Prostate gland (tissue), 2 donors: ENCODE data around the gene SOST. TPM values are rescaled to one million over a fixed set of nuclear protein-coding genes. Genes with fewer than 3 reads are reported as not detected.

ENCODE experiments used
- DNase-seq: peaks from one replicate; pipeline ENCODE4 v3.0.0-alpha.2; 2019; ENCODE audit warnings: low spot score
- H3K27ac ChIP-seq, 2 donors: fragments of 200-600 bp; sonication (generic); 2 replicates each; pipeline ENCODE4 v1.5.1; 2017 to 2019
- H3K27me3 ChIP-seq: fragments of 200-600 bp; sonication (generic); replicated peaks from 2 replicates; pipeline ENCODE4 v1.5.1; 2019; ENCODE audit not compliant: insufficient read depth
- H3K36me3 ChIP-seq, 2 donors: fragments of 200-600 bp; sonication (generic); 1 replicate in 1 of 2; 2 replicates in 1 of 2; pipeline versions ENCODE4 v1.5.1 to v1.8.1; 2017 to 2019
- H3K4me1 ChIP-seq: fragments of 200-600 bp; sonication (generic); replicated peaks from 2 replicates; pipeline ENCODE4 v1.5.1; 2019
- H3K4me3 ChIP-seq, 2 donors: fragments of 200-600 bp; sonication (generic); 2 replicates each; pipeline ENCODE4 v1.5.1; 2017 to 2019
- H3K9me3 ChIP-seq: fragments of 200-600 bp; sonication (generic); 2 replicates; pipeline ENCODE4 v1.5.1; 2017
- CTCF ChIP-seq, 4 experiments: fragments of 200-600 bp in 2 of 4; fragments of 450-650 bp in 2 of 4; sonication (generic) in 2 of 4; IDR thresholded peaks; 1 replicate in 3 of 4; 2 replicates in 1 of 4; pipeline ENCODE4 v1.5.1; 2016 to 2019; ENCODE audit warnings: antibody characterized with exemption in 4 of 4, mild to moderate bottlenecking in 2 of 4, moderate library complexity in 2 of 4
- POLR2A ChIP-seq: fragments of 450-650 bp; IDR thresholded peaks from one replicate; pipeline ENCODE4 v1.6.1; 2016; ENCODE audit warnings: antibody characterized with exemption, mild to moderate bottlenecking
- POLR2AphosphoS5 ChIP-seq: sonication (generic); formaldehyde crosslinking; IDR thresholded peaks from one replicate; pipeline ENCODE4 v1.6.1; 2017; ENCODE audit warnings: antibody characterized with exemption
- WGBS: methylation state at CpG from one replicate; pipeline ENCODE4 v1.1.5; 2018; 5-methylcytosine and 5-hydroxymethylcytosine counted together
- intact Hi-C: fragments of 100-400 bp; cut with DNase I; formaldehyde crosslinking; loops from one replicate; pipeline ENCODE4 v1.14.2; 2022
- total RNA-seq, 2 donors: library from RNA; depleted of rRNA; stranded (reverse); fragments of >200 nt; gene quantifications; one replicate each; pipeline ENCODE4 v1.1.0, GENCODE V29; 2016

Gene SOST
- under 1 TPM in 1 of 2 donors, not detected in 1; 0.18 TPM for total RNA-seq

GRCh38 chr17:43758497-43759174, at the start of gene SOST:
SOST (minus strand) TSS chr17:43758791; CDS start chr17:43758741, 50 bp downstream.
- no peak for DNase-seq
- H3K9me3 ChIP-seq = no peaks in the 10 kb centered on the region
- H3K4me3 ChIP-seq = no peak within 1 kb of the TSS
- no peak for TF ChIP-seq POLR2A
- no peak for TF ChIP-seq POLR2AphosphoS5
- no peak for TF ChIP-seq CTCF (IDR thresholded peaks at IDR 0.05)
- H3K4me1 ChIP-seq = no peaks in the 10 kb centered on the region
- WGBS = 55% methylated on average over 24 of the region's 24 CpGs
- H3K27me3 ChIP-seq = peaks cover 6% of the 10 kb centered on the region
- no peak within 1 kb of the TSS for H3K27ac ChIP-seq
- intact Hi-C loops = loop anchor here (10.0 kb wide), 1 partner anchor 184 kb away; no protein-coding TSS in a partner anchor
- H3K36me3 ChIP-seq = no peaks in the 10 kb centered on the region

DNA sequence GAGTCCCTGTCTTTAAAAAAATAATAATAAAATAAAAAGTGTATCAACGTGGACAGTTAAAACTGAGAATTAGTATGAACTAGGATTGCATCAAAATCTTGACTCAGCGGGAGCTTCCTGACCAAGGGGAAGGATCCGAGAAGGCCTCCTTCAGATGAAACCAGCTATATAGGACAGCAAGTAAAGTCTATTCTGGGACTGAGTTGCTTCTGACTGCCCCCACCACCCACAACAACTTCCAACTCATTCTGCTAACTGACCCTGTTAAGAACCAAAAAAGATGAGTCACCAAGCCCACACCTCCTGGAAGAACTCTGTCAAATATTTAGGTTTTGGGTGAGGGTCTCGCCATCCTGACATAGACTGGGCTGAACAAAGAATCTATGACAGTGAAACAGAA, 49.5 kb upstream of the SOST start:
- no peaks in the 10 kb centered on the region for H3K27me3 ChIP-seq
- intact Hi-C loops = no loop called here
- TF ChIP-seq POLR2AphosphoS5 (no peak), CTCF (IDR thresholded peaks at IDR 0.05) (no peak), POLR2A (no peak)
- H3K4me1 ChIP-seq = no peaks in the 10 kb centered on the region
- H3K9me3 ChIP-seq = no peaks in the 10 kb centered on the region
- no peak for DNase-seq
- no peaks in the 10 kb centered on the region for H3K36me3 ChIP-seq
- 97% methylated on average over 4 of the region's 4 CpGs for WGBS
- no peak overlapping the region for H3K27ac ChIP-seq
- H3K4me3 ChIP-seq = no peak overlapping the region

DNA sequence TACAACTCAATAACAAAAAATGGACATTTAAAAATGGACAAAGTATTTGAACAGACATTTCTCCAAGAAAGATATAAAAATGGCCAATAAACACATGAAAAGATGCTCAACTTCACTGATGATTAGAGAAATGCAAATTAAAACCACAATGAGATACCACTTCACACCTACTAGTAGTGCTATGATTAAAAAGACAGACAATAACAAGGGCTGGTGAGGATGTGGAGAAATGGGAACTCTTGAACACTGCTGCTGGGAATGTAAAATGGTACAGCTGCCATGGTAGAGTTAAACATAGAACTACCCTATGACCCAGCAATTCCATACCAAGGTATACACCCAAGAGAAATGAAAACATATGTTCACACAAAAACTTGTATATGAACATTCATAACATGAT, 46.5 kb upstream of the SOST start:
- no peak overlapping the region for H3K4me3 ChIP-seq
- H3K36me3 ChIP-seq = no peaks in the 10 kb centered on the region
- H3K9me3 ChIP-seq = no peaks in the 10 kb centered on the region
- H3K27me3 ChIP-seq = no peaks in the 10 kb centered on the region
- H3K4me1 ChIP-seq = no peaks in the 10 kb centered on the region
- no peak overlapping the region for H3K27ac ChIP-seq
- intact Hi-C loops = no loop called here
- TF ChIP-seq POLR2A (no peak), POLR2AphosphoS5 (no peak), CTCF (IDR thresholded peaks at IDR 0.05) (no peak)
- DNase-seq = no peak

DNA sequence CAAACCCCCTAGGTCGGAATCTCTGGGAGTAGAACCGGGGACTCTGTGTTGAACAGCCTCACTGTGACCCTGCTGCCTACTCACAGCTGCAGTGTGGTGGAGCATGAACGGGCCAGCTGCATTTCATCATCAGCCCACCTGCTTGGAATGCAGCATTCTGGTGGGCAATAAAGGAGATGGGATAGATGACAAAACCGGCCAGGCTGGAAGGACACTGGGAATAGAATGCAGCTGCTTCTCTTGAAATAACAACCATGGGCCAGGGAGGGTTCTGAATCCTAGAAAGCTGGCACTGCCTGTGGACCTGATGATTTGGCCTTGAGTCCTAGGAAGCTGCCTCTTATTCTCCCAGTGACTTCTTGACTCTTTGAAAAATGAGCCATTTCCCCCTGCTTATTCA, 45.2 kb upstream of the SOST start:
- Histone ChIP-seq H3K9me3 (no peaks in the 10 kb centered on the region), H3K4me1 (no peaks in the 10 kb centered on the region), H3K36me3 (no peaks in the 10 kb centered on the region), H3K4me3 (no peak overlapping the region), H3K27ac (no peak overlapping the region), H3K27me3 (no peaks in the 10 kb centered on the region)
- DNase-seq = no peak
- WGBS = 47% methylated on average over 4 of the region's 4 CpGs
- TF ChIP-seq CTCF (IDR thresholded peaks at IDR 0.05) = no peak
- TF ChIP-seq POLR2AphosphoS5 = no peak
- TF ChIP-seq POLR2A = no peak
- intact Hi-C loops = no loop called here

DNA sequence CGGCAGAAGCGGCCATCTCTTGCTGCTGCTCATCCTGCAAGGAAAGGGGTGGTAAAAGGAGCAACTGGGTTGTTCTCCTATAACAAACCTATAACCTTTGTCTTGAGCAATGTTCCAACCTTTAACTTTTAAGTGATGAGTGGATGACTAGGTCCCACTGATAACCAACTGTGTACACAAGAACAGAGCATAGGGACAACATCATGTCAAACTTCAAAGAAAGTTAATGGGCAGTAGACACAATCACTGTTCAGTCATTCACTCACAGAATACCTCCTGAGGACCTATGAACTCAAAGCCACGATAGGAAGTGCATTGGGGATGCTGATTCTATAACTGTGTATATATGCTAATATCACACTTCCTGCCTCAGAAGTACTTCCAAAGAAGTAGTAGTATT, 43.3 kb upstream of the SOST start:
- no peak for DNase-seq
- Histone ChIP-seq H3K9me3 (no peaks in the 10 kb centered on the region), H3K36me3 (no peaks in the 10 kb centered on the region), H3K4me1 (no peaks in the 10 kb centered on the region), H3K4me3 (no peak overlapping the region), H3K27ac (no peak overlapping the region), H3K27me3 (no peaks in the 10 kb centered on the region)
- intact Hi-C loops = no loop called here
- TF ChIP-seq POLR2AphosphoS5 (no peak), POLR2A (no peak)
- WGBS = 90% methylated on average over 3 of the region's 3 CpGs
